Activated CD4-positive, alpha-beta memory T cell treated with anti-CD3 and anti-CD28 coated beads for 36 hours (primary cell): ENCODE data around the gene SNRPB. TPM values are rescaled to one million over a fixed set of nuclear protein-coding genes. Genes with fewer than 3 reads are reported as not detected.

Experiments
- CTCF ChIA-PET: fragments of 350-600 bp; sonication (Branson Sonifier 250); formaldehyde crosslinking; loops from one replicate; lab custom pipeline; 2021; ENCODE audit warnings: antibody characterized with exemption, inconsistent platforms; lab: Charles Lee
- POLR2A ChIA-PET: fragments of 350-600 bp; sonication (Branson Sonifier 250); formaldehyde crosslinking; loops from one replicate; lab custom pipeline; 2021; ENCODE audit warnings: antibody characterized with exemption; lab: Charles Lee
- DNase-seq: peaks from one replicate; pipeline ENCODE4 v3.0.0-alpha.2; 2020
- H3K27ac Mint-ChIP-seq: one replicate; pipeline ENCODE4 v1.8.0; 2021; ENCODE audit warnings: mixed read lengths
- H3K27me3 Mint-ChIP-seq: one replicate; pipeline ENCODE4 v1.8.0; 2021; ENCODE audit warnings: mixed read lengths
- H3K36me3 Mint-ChIP-seq: one replicate; pipeline ENCODE4 v1.8.0; 2021; ENCODE audit warnings: mixed read lengths
- H3K4me1 Mint-ChIP-seq: one replicate; pipeline ENCODE4 v1.8.0; 2021; ENCODE audit warnings: low read depth, mixed read lengths
- H3K4me3 Mint-ChIP-seq: one replicate; pipeline ENCODE4 v1.8.0; 2021; ENCODE audit warnings: mild to moderate bottlenecking, mixed read lengths
- H3K9me3 Mint-ChIP-seq: one replicate; pipeline ENCODE4 v1.8.0; 2021; ENCODE audit warnings: mixed read lengths
- intact Hi-C: fragments of 100-400 bp; cut with micrococcal nuclease; formaldehyde crosslinking; loops from one replicate; pipeline ENCODE4 v1.15.1; 2023
- total RNA-seq, 2 experiments: library from RNA; stranded (reverse); gene quantifications; one replicate each; pipeline ENCODE4 v1.2.3, GENCODE V29; 2021

Gene SNRPB
- total RNA-seq, 2 experiments from 2014 or later: 452 TPM

- intact Hi-C loops: loop anchor here (1.0 to 2.0 kb wide), 6 partner anchors 39 to 402 kb away; partner anchors contain the start of genes IDH3B and NOP56
- POLR2A ChIA-PET: interaction anchor here (0.6 to 4.0 kb wide), 13 partner anchors 10 to 1142 kb away, joined by 3 to 23 read pairs (median 4); partner anchors contain the start of genes NOP56, STK35 and ZNF343
- CTCF ChIA-PET: interaction anchor here (0.8 to 5.7 kb wide), 7 partner anchors 14 to 252 kb away, joined by 3 to 36 read pairs (median 3); no protein-coding TSS in a partner anchor
- peaks cover 43% of the 10 kb centered on the region for H3K4me1 Mint-ChIP-seq
- peak overlapping the region; percentile 100 for H3K4me3 Mint-ChIP-seq
- H3K9me3 Mint-ChIP-seq: no peaks in the 10 kb centered on the region
- peak overlapping the region; percentile 100 for H3K27ac Mint-ChIP-seq
- H3K27me3 Mint-ChIP-seq: no peaks in the 10 kb centered on the region
- peaks cover 54% of the 10 kb centered on the region for H3K36me3 Mint-ChIP-seq
- DNase-seq: peak; percentile 76
Observed at GRCh38 chr20:2469991-2470422, 582 bp downstream of the SNRPB start.

- Mint-ChIP-seq H3K4me1 (peaks cover 43% of the 10 kb centered on the region), H3K27me3 (no peaks in the 10 kb centered on the region), H3K4me3 (peak overlapping the region; percentile 100), H3K9me3 (no peaks in the 10 kb centered on the region), H3K36me3 (peaks cover 66% of the 10 kb centered on the region), H3K27ac (peak overlapping the region; percentile 100)
- DNase-seq: no peak
- CTCF ChIA-PET: interaction anchor here (1.0 to 5.7 kb wide), 6 partner anchors 13 to 260 kb away, joined by 3 to 36 read pairs (median 4); no protein-coding TSS in a partner anchor
- POLR2A ChIA-PET: interaction anchor here (1.0 to 4.0 kb wide), 6 partner anchors 9 to 184 kb away, joined by 3 to 23 read pairs (median 6); partner anchors contain the start of gene NOP56
- intact Hi-C loops: no loop called here
Observed at GRCh38 chr20:2468581-2469407, 1.8 kb downstream of the SNRPB start.

DNA sequence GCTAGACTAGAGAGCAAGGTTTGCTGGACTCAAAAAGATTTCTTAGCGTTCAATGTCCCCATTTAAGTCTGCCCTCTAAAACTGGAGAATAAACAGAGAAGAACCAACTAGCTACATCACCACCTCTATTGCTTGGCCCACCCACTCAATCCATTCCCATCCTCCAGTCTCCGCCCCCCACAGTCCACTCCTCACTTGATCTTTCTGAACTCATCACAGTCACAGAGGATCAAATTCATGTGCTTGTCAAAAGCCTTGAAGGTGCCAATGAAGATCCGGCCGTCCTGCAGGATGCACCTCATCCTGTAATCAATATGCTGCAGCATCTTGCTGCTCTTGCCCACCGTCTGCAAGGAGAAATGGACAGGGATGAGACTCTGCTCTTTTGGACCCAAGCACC, 3.2 kb downstream of the SNRPB start:
- intact Hi-C loops: no loop called here
- peaks cover 45% of the 10 kb centered on the region for H3K4me1 Mint-ChIP-seq

GRCh38 chr20:2465100-2465499, 5.5 kb downstream of the SNRPB start:
- Mint-ChIP-seq H3K27ac (no peak overlapping the region), H3K4me3 (no peak overlapping the region), H3K36me3 (peaks cover 92% of the 10 kb centered on the region), H3K4me1 (peaks cover 37% of the 10 kb centered on the region), H3K27me3 (no peaks in the 10 kb centered on the region), H3K9me3 (no peaks in the 10 kb centered on the region)
- DNase-seq: no peak
- intact Hi-C loops: no loop called here
- ChIA-PET CTCF (no interaction called here), POLR2A (interaction anchor here (0.7 kb wide), 1 partner anchor 187 kb away, joined by 3 read pairs; no protein-coding TSS in a partner anchor)

More for the DNA sequence above, 3.2 kb downstream of the SNRPB start:
- DNase-seq: no peak
- Mint-ChIP-seq H3K27me3 (no peaks in the 10 kb centered on the region), H3K36me3 (peaks cover 79% of the 10 kb centered on the region), H3K4me3 (peak overlapping the region; percentile 100), H3K27ac (peak overlapping the region; percentile 100), H3K9me3 (no peaks in the 10 kb centered on the region)
- ChIA-PET CTCF (interaction anchor here (0.6 to 5.7 kb wide), 4 partner anchors 10 to 54 kb away, joined by 3 to 36 read pairs (median 21); no protein-coding TSS in a partner anchor), POLR2A (interaction anchor here (4.0 kb wide), 1 partner anchor 8 kb away, joined by 23 read pairs; no protein-coding TSS in a partner anchor)

DNA sequence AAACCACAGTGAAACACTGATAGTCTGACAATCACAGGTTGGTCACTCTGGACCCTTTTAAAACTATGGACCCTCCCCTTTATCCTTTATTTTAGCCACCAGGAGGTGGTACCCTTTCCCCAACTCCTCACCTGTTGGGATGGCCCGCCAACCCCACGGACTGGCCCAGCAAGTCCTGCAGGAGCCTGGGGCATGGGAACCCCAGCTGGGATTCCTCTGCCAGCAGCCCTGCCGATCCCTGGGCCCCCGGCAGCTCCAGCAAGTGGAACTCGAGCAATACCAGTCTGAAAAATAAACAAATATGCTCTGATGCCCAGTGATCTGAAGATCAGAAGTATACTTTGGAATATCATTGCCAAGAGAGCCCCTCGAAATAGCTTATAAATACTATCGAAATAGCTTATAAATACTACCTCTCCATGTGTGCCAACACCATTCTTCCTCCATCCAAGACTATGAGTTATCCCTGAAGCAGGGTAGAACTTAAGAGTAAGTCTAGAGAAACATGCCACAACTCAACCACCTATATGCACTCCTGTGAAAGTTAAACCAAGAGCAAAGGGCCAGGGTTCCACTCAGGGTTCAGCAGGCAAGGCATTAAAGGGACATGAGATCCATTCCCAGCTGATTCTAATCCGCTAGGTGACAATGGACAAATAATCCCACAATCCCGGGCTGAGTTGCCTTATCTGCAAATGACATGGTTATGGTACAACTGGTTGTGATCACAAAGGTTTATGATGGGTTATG, 6.8 kb downstream of the SNRPB start:
- Mint-ChIP-seq H3K4me3 (no peak overlapping the region), H3K27me3 (no peaks in the 10 kb centered on the region), H3K4me1 (peaks cover 29% of the 10 kb centered on the region), H3K27ac (no peak overlapping the region), H3K9me3 (no peaks in the 10 kb centered on the region), H3K36me3 (peaks cover 86% of the 10 kb centered on the region)
- DNase-seq: no peak
- ChIA-PET CTCF (interaction anchor here (0.7 to 1.2 kb wide), 3 partner anchors 56 to 257 kb away, joined by 3 to 4 read pairs (median 3); no protein-coding TSS in a partner anchor), POLR2A (no interaction called here)
- intact Hi-C loops: no loop called here

GRCh38 chr20:2462484-2462883, 8.1 kb downstream of the SNRPB start:
- ChIA-PET CTCF (no interaction called here), POLR2A (no interaction called here)
- H3K4me3 Mint-ChIP-seq: no peak overlapping the region
- H3K36me3 Mint-ChIP-seq: peaks cover 76% of the 10 kb centered on the region
- no peaks in the 10 kb centered on the region for H3K27me3 Mint-ChIP-seq
- intact Hi-C loops: no loop called here
- no peak for DNase-seq
- H3K27ac Mint-ChIP-seq: no peak overlapping the region
- peaks cover 16% of the 10 kb centered on the region for H3K4me1 Mint-ChIP-seq
- no peaks in the 10 kb centered on the region for H3K9me3 Mint-ChIP-seq

DNA sequence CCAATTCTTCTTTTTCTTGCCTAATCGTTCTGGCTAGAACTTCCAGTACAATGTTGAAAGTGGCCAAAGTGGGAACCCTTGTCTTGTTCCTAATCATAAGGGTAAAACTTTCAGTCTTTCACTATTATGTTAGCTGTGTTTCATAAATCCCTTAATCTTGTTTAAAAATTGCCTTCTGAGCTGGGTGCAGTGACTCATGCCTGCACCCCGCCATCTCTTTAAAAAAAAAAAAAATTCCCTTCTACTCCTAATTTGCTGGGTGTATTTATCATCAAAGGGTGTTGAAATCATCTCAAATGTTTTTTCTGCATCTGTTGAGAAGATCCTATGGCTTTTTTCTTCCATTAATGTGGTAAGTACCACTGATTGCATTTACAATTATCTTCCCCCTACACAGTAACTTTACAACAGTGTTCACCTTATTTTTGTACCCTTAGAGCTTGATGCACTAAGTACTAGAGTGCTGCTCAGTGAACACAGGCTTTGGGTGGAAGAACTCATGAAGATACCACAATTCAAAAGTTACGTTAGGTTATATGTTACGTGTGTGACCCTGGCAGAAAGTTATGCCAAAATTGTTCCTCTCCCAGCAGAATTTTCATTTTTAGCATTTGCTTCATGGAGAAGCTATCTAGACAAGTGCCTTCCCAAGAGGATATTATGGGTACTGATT, 9.7 kb downstream of the SNRPB start:
- H3K27ac Mint-ChIP-seq: peak overlapping the region; percentile 11
- no peak for DNase-seq
- no peaks in the 10 kb centered on the region for H3K9me3 Mint-ChIP-seq
- CTCF ChIA-PET: interaction anchor here (1.2 to 1.6 kb wide), 2 partner anchors 9 to 74 kb away, joined by 3 to 6 read pairs; no protein-coding TSS in a partner anchor
- H3K4me3 Mint-ChIP-seq: no peak overlapping the region
- H3K4me1 Mint-ChIP-seq: peaks cover 14% of the 10 kb centered on the region
- intact Hi-C loops: no loop called here
- no peaks in the 10 kb centered on the region for H3K27me3 Mint-ChIP-seq
- peaks cover 65% of the 10 kb centered on the region for H3K36me3 Mint-ChIP-seq
- POLR2A ChIA-PET: interaction anchor here (4.3 kb wide), 1 partner anchor 9 kb away, joined by 23 read pairs; the partner anchor contains the start of gene SNRPB

- Mint-ChIP-seq H3K9me3 (no peaks in the 10 kb centered on the region), H3K36me3 (peaks cover 58% of the 10 kb centered on the region), H3K4me1 (peaks cover 17% of the 10 kb centered on the region), H3K27me3 (no peaks in the 10 kb centered on the region), H3K4me3 (no peak overlapping the region), H3K27ac (peak overlapping the region; percentile 11)
- intact Hi-C loops: no loop called here
- ChIA-PET CTCF (interaction anchor here (1.2 to 1.6 kb wide), 2 partner anchors 8 to 73 kb away, joined by 3 to 6 read pairs; no protein-coding TSS in a partner anchor), POLR2A (interaction anchor here (0.8 to 4.3 kb wide), 2 partner anchors 9 to 194 kb away, joined by 3 to 23 read pairs; partner anchors contain the start of gene SNRPB)
- no peak for DNase-seq
Observed at GRCh38 chr20:2459981-2460751, 10.4 kb downstream of the SNRPB start.

- Mint-ChIP-seq H3K4me3 (no peak overlapping the region), H3K36me3 (peaks cover 47% of the 10 kb centered on the region), H3K27me3 (no peaks in the 10 kb centered on the region), H3K9me3 (no peaks in the 10 kb centered on the region), H3K4me1 (peaks cover 17% of the 10 kb centered on the region), H3K27ac (no peak overlapping the region)
- CTCF ChIA-PET: interaction anchor here (0.6 to 1.3 kb wide), 2 partner anchors 63 to 1484 kb away, joined by 3 read pairs; no protein-coding TSS in a partner anchor
- no peak for DNase-seq
- POLR2A ChIA-PET: interaction anchor here (0.8 to 4.3 kb wide), 3 partner anchors 7 to 195 kb away, joined by 3 to 23 read pairs (median 3); partner anchors contain the start of gene SNRPB
- intact Hi-C loops: no loop called here
Observed at GRCh38 chr20:2458919-2459499, 11.6 kb downstream of the SNRPB start.
